Uterus (tissue), 4 donors: ENCODE data around the gene ZFR. TPM values are rescaled to one million over a fixed set of nuclear protein-coding genes. Genes with fewer than 3 reads are reported as not detected.
"Not testable (repeated sequence)": the region's sequence is repeated elsewhere in the genome, so short reads cannot be mapped to it uniquely, and the experiment has no call there.

ENCODE experiments used
- DNase-seq, 2 donors: peaks; one replicate each; pipeline ENCODE4 v3.0.0-alpha.2; 2019 to 2020
- H3K27ac ChIP-seq, 2 donors: fragments of 200-600 bp; sonication (generic); 1 replicate in 1 of 2; 2 replicates in 1 of 2; pipeline ENCODE4 v1.5.1; 2016 to 2018
- H3K27me3 ChIP-seq, 2 donors: fragments of 200-600 bp; sonication (generic); one replicate each; pipeline ENCODE4 v1.5.1; 2018 to 2019; ENCODE audit warnings: control low read depth in 1 of 2
- H3K36me3 ChIP-seq, 2 donors: fragments of 200-600 bp; sonication (generic); one replicate each; pipeline ENCODE4 v1.5.1; 2019; ENCODE audit warnings: control low read depth in 1 of 2
- H3K4me1 ChIP-seq, 2 donors: fragments of 200-600 bp; sonication (generic); one replicate each; pipeline ENCODE4 v1.5.1; 2018 to 2019; ENCODE audit warnings: control low read depth in 1 of 2
- H3K4me3 ChIP-seq, 2 donors: fragments of 200-600 bp; sonication (generic); 1 replicate in 1 of 2; 2 replicates in 1 of 2; pipeline ENCODE4 v1.5.1; 2018 to 2019; ENCODE audit warnings: mild to moderate bottlenecking in 1 of 2
- H3K9me3 ChIP-seq, 2 donors: fragments of 200-600 bp; sonication (generic); one replicate each; pipeline ENCODE4 v1.5.1; 2019; ENCODE audit warnings: control low read depth in 1 of 2
- CTCF ChIP-seq, 4 experiments: fragments of 200-600 bp in 2 of 4; fragments of 450-650 bp in 2 of 4; sonication (generic) in 2 of 4; IDR thresholded peaks; one replicate each; pipeline ENCODE4 v1.5.1; 2016 to 2019; ENCODE audit warnings: antibody characterized with exemption in 4 of 4, mild to moderate bottlenecking in 2 of 4, moderate library complexity in 1 of 4
- POLR2A ChIP-seq, 2 donors: fragments of 450-650 bp; IDR thresholded peaks; one replicate each; pipeline ENCODE4 v1.6.1; 2016; ENCODE audit warnings: antibody characterized with exemption in 2 of 2, mild to moderate bottlenecking in 1 of 2, moderate library complexity in 1 of 2
- intact Hi-C: fragments of 100-400 bp; cut with DNase I; formaldehyde crosslinking; loops from one replicate; pipeline ENCODE4 v1.15.1; 2023; ENCODE audit warnings: low total_unique reads
- total RNA-seq, 4 donors: library from RNA; depleted of rRNA in 3 of 4; stranded (reverse); fragments of >200 nt in 3 of 4; gene quantifications; one replicate each; pipeline versions ENCODE4 v1.1.0 to v1.2.4, GENCODE V29; 2014 to 2023
- donor health status: DM: yes; HTN: yes; CAD: no.

Gene ZFR
- total RNA-seq, 4 donors from 2014 or later: 54.1 to 108 (median 72.5) TPM

GRCh38 chr5:32322882-32323281 lies 121.7 kb downstream of the ZFR start:
- H3K4me3 ChIP-seq: no peak overlapping the region
- H3K9me3 ChIP-seq: no peaks in the 10 kb centered on the region
- H3K36me3 ChIP-seq: no peaks in the 10 kb centered on the region
- no peaks in the 10 kb centered on the region for H3K4me1 ChIP-seq
- no peak for TF ChIP-seq CTCF (IDR thresholded peaks at IDR 0.05)
- TF ChIP-seq POLR2A (IDR thresholded peaks at IDR 0.05): no peak
- intact Hi-C loops: loop anchor here (10.0 kb wide), 1 partner anchor 78 kb away; no protein-coding TSS in a partner anchor
- no peak for DNase-seq
- no peaks in the 10 kb centered on the region for H3K27me3 ChIP-seq
- H3K27ac ChIP-seq: no peak overlapping the region

- not testable (repeated sequence) for H3K4me3 ChIP-seq, H3K36me3 ChIP-seq, H3K4me1 ChIP-seq, H3K27ac ChIP-seq, DNase-seq, H3K27me3 ChIP-seq, H3K9me3 ChIP-seq
- intact Hi-C loops: loop anchor here (10.0 kb wide), 1 partner anchor 77 kb away; no protein-coding TSS in a partner anchor
Measured at GRCh38 chr5:32321787-32322186, 122.8 kb downstream of the ZFR start.

- Histone ChIP-seq H3K4me1 (no peaks in the 10 kb centered on the region), H3K27ac (no peak overlapping the region), H3K4me3 (no peak overlapping the region), H3K9me3 (no peaks in the 10 kb centered on the region), H3K36me3 (no peaks in the 10 kb centered on the region), H3K27me3 (no peaks in the 10 kb centered on the region)
- no peak for TF ChIP-seq CTCF (IDR thresholded peaks at IDR 0.05)
- no peak for TF ChIP-seq POLR2A (IDR thresholded peaks at IDR 0.05)
- DNase-seq: no peak
- intact Hi-C loops: loop anchor here (10.0 kb wide), 1 partner anchor 76 kb away; no protein-coding TSS in a partner anchor
Measured at GRCh38 chr5:32320576-32320975, 124.0 kb downstream of the ZFR start.

GRCh38 chr5:32319926-32320543 lies 124.5 kb downstream of the ZFR start:
- Histone ChIP-seq H3K4me1 (no peaks in the 10 kb centered on the region), H3K27ac (no peak overlapping the region), H3K27me3 (no peaks in the 10 kb centered on the region), H3K4me3 (no peak overlapping the region), H3K9me3 (no peaks in the 10 kb centered on the region), H3K36me3 (no peaks in the 10 kb centered on the region)
- DNase-seq: no peak
- intact Hi-C loops: loop anchor here (10.0 kb wide), 2 partner anchors 75 to 275 kb away; no protein-coding TSS in a partner anchor
- no peak for TF ChIP-seq CTCF (IDR thresholded peaks at IDR 0.05)
- TF ChIP-seq POLR2A (IDR thresholded peaks at IDR 0.05): no peak

GRCh38 chr5:32319392-32319791 lies 125.1 kb downstream of the ZFR start:
- Histone ChIP-seq H3K9me3 (no peaks in the 10 kb centered on the region), H3K4me3 (no peak overlapping the region), H3K36me3 (no peaks in the 10 kb centered on the region), H3K27me3 (no peaks in the 10 kb centered on the region), H3K4me1 (no peaks in the 10 kb centered on the region), H3K27ac (no peak overlapping the region)
- no peak for DNase-seq
- intact Hi-C loops: loop anchor here (10.0 kb wide), 1 partner anchor 275 kb away; no protein-coding TSS in a partner anchor
- no peak for TF ChIP-seq CTCF (IDR thresholded peaks at IDR 0.05)
- TF ChIP-seq POLR2A (IDR thresholded peaks at IDR 0.05): no peak
